Jurkat, Clone E6-1 (cell line): ENCODE results near the gene GRPR.
"Not testable (repeated sequence)": the region's sequence is repeated elsewhere in the genome, so short reads cannot be mapped to it uniquely, and the experiment has no call there.

Source experiments
- DNase-seq: peaks from one replicate; pipeline ENCODE4 v3.0.0-alpha.2; 2011; ENCODE audit warnings: low read depth, low spot score
- H3K4me3 ChIP-seq: 2 replicates; pipeline ENCODE4 v1.5.1; 2011; ENCODE audit warnings: mild to moderate bottlenecking, low read length, control low read depth, moderate library complexity

Gene GRPR

DNA sequence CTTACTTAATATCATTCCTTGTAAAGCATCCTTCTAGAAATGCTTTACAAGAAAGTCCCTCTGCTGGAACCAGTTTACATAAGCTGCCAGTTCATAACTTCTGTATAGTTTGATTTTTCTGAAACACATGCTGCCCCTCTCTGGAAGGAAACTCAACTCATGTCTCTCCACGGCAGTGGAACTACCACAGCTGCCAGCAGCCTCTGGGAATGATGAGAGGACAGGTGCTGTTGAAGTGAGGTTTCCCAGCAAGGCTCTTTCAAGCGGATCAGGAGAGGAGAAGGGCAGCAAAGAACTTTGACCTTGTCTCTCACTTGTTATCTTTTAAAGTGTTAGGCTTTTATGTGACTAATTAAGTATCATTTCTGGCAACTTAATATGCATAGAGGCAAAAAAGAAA, 7.3 kb downstream of the GRPR start:
- H3K4me3 ChIP-seq = no peak overlapping the region
- no peak for DNase-seq

DNA sequence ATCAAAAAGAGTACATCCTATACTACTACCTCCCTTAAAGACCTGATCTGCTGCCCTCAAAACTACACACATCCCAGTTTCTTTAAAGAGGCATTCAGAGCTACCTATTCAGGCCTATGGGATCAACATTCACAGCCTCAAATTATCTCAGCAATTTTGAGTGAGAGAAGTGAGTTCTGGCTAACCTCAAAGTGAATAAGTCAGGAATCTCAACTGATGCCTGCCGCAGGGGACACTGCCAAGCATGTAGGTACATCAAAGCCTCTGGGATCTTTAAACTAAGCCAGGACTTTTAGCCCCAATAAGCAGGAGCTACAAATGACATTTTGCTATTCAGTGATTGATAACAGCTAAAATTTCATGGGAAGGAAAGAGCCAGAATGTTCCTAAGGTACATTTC, 11.6 kb downstream of the GRPR start:
- no peak for DNase-seq
- no peak overlapping the region for H3K4me3 ChIP-seq

DNA sequence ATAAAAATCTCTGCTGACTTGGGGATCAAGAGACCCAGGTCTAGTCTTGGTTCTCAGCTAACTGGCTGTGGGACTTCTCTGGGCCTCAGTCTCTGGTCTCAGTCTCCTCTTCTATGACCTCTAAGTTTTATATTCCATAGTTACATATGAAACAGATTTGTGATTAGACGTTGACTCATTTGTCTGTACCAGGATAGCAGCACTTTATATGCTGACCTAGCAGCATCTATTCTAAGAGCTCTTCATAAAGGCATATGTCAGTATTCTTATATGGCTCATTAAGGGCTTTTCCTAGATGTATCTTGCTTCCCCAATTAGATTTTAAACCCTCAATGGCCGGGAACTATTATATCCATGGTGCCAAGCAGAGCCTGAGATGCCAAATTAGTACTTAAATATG, 12.7 kb downstream of the GRPR start:
- H3K4me3 ChIP-seq = no peak overlapping the region
- no peak for DNase-seq

DNA sequence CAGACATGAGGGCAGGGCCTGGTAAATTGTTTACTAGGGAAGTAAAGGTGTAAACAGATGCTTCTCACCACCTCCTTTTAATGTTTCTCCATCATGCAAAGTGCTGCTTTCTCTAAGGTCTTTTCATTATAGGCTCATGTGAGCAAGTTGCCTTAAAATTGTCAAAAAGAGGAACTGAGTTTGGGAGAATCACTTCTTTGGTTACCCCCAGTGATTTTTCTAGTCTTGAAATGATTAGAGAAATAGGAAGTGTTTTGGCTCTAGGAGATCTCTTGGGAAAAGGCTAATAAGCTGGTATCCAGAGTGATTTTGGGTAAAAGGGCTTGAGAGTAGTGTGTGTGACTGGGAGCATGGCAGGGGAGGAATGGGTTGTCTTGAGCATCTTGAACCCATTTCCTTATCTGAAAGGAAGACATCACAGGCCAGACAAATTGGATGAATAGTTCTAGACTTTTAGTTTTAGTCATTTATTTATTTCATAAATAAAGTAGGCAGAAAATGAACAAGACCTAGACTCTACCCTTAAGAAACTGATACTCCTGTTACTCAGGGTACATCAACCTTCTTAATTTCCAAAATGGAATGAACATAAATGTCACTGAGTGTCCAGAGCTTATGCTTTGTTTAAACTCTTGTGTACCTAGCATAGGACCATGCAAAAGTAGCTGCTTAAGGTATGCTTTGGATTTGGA, 14.2 kb downstream of the GRPR start:
- no peak overlapping the region for H3K4me3 ChIP-seq
- no peak for DNase-seq

DNA sequence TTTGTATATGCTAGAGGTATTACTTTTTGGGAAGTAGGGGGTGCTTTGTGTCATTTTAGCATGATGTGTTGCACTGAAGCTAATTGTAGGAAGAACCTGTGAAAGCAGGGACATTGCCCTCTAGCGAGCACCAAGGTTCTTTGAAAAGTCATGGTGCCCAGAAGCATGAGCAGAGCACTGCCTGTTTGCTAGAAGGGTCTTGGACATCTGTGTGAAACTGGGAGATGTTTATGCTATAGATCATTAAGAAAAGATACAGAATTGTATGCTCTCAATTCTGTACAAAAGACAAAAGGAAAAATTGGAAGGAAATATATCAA, 14.7 kb downstream of the GRPR start:
- H3K4me3 ChIP-seq = no peak overlapping the region
- DNase-seq = no peak

DNA sequence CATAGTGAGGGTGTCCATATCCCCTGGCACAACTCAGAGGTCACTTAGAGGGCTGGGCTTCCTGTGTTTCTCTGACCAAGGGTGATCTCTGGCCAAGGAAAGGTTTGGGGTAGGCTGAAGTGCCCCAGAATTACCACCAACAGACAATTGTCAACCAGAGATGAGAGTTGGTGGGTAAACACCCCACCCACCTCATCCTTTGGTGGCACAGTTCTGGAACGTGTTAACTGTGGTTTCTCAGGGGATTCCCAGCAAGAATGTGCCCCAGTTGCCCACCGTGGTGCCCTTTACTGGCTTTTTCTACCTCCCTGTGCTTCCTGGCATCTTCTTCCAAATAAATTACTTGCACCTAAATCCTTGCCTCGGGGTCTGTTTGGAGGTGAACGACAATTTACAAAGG, 17.1 kb downstream of the GRPR start:
- no peak overlapping the region for H3K4me3 ChIP-seq

DNA sequence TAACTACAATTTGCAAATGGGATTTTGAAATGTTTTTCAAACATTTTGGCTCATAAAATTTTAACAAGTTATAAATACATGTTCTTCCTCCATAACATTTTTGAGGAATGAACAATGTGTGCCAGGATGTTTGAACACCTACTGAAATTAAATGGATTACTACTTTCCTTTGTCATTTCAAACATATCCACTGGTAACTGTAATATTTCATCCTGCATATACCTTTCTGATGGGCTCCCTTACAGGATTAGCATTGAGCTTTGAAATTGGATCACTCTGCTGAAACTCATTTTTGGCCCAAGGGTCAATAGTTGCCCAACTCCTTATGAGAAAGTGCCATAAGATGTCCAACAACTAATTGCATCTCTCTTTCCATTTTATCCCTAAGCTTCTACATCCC, 17.6 kb downstream of the GRPR start:
- DNase-seq = no peak
- H3K4me3 ChIP-seq = no peak overlapping the region

More for the DNA sequence above, 17.1 kb downstream of the GRPR start:
- no peak for DNase-seq

DNA sequence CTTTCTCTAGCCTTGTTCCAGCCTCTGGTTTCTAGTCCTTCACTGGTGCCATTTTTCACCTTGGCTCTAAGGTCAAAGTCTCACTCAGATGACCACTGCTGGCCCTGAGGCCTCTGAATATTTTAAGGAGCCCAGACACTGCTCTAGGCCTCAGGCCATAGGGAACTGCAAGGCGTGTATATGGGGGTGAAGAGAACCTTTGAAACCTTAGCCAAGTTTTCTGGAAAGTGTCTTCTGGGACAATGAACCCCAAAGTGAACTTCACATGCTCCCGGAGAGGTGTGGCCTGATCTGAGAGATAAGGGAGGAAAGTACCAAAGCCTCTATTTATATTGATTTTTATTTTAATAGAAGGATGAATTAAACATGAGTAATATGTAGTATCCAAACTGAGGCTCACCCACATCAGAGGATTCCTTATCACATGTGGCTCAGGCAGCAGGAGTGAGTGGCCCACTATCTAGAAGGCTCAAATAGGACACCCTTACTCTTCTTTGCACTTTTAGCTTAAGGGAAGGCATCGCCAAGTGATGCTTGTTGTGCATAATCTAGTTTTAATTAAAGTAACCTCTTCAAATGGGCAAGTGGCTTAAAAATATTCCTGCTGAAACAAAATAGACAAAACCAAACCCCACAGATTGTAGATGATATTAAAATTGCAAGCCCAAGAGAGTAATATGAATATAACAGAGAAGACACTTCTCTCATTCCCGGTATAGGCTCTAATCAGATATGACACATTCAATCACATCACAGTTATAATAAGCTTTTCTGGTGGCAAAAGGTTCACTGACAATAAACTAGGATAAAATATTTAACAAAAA, 18.3 kb downstream of the GRPR start:
- H3K4me3 ChIP-seq = no peak overlapping the region
- DNase-seq = no peak

DNA sequence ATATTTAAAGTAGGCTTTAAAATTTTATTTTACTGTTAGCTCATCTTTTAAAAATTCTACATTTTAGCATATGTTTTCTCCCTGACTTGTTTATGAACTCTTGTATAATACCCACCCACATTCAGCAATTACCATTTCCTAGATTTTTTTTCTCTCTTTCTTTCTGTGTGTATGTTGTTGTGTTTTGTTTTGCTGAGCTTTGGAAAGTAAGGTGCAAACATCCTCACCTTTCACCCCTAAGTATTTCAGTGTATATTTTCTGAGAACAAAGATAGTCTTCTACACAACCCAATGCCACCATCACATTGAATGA, 18.8 kb downstream of the GRPR start:
- H3K4me3 ChIP-seq = no peak overlapping the region
- DNase-seq = no peak

DNA sequence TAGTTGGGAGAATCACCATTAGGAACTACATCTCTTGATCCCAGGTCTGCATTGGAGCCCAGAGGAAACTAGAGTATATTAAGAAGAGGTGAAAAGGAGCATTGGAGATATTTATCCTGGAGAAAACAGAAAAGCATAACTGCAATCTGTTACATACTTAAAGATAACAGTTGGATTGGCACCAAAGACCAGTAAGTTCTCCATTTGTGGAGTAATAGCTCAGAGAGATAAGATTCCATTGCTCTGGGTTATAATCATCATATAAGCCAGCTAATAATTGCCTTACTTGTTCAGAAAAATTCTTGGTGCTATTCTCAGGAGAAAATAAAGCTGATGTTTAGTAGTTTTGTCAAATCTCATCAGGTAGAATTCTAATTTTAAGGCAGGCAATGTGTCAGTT, 20.6 kb downstream of the GRPR start:
- DNase-seq = no peak
- H3K4me3 ChIP-seq = no peak overlapping the region

DNA sequence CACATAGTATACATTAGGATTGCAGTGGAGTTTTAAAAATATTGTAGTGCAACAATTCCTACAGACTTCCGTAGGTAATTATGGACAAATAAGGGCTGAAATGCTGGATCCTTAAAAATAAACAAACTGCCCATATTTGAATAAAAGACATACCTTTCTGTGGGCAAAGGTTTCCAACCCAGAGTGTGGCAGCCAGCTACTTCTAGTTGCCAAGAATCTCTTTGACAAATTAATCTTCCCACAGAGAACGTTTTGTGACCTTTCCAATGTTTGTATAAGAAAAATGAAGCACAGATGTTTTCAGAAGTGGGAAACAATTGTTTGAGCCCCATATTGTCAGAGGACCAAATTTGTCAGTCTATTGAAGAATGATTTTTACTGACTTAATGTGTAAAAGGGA, 21.1 kb downstream of the GRPR start:
- no peak for DNase-seq
- H3K4me3 ChIP-seq = no peak overlapping the region

DNA sequence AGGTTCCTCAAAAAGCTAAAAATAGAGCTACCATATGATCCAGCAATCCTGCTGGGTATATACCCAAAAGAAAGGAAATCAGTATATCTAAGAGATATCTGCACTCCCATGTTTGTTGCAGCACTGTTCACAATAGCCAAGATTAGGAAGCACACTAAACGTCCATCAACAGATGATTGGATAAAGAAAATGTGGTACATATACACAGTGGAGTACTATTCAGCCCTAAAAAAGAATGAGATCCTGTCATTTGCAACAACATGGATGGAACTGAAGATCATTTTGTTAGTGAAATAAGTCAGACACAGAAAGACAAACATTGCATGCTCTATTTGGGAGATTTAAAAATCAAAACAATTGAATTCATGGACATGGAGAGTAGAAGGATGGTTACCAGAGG, 21.7 kb downstream of the GRPR start:
- not testable (repeated sequence) for DNase-seq, H3K4me3 ChIP-seq

DNA sequence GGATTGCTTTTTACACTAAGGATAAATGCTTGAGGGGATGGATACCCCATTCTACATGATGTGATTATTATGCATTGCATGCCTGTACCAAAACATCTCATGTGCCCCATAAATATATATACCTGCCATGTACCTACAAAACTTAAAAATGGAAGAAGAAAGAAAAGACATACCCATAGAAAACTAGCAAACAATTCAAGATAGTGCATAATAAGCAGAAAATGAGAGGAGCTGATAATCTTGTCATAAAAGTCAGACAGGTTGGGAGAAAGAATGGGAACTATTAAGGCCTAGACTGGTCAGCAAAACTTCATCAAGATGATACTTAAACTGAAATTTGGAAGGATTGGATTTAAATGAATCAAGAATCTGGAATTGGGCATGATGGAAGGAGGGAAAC, 22.3 kb downstream of the GRPR start:
- H3K4me3 ChIP-seq = no peak overlapping the region
- no peak for DNase-seq

DNA sequence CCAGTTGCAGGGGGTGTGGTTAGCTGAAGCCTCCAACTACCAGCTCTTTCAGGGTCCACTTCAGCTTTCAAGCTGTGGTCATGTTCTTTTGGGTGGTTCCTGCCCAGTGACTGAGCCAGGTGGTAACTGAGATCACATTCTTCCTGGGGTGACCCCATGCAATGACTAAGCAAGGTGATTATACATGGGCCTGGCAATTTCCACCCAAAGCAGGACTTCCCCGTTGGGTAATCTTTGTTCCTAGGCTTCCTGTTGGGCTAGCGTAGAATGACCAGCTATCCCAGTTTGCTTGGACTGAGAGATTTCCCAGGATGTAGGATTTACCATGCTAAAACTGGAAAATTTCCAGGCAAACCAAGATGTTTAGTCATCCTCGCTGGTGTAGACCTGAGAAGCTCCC, 25.5 kb downstream of the GRPR start:
- no peak for DNase-seq
- no peak overlapping the region for H3K4me3 ChIP-seq

DNA sequence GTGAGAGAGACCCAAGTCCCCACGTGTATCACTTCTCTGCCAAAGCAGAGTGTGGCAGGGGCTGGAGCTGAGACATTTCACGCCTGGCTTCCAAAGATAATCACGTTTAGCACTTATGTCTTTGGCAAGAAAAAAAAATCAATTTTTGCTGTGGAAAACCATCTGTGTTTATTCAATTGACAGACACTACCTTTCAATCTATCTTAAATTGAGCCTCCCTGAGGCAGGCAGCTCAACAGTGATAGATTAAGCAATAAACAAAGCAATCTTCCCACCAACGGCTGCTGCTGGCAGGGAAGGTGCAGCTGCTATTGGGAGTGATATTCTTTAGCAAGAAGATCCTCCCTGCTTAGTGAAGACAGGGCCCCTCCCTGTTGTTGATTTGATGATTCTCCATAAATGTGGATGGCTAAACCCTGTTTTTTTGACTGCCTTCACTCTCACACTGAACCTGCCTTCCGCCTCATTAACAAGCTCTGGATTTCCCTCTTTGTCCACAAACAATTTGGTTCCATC, 32.3 kb downstream of the GRPR start:
- no peak overlapping the region for H3K4me3 ChIP-seq
- no peak for DNase-seq

DNA sequence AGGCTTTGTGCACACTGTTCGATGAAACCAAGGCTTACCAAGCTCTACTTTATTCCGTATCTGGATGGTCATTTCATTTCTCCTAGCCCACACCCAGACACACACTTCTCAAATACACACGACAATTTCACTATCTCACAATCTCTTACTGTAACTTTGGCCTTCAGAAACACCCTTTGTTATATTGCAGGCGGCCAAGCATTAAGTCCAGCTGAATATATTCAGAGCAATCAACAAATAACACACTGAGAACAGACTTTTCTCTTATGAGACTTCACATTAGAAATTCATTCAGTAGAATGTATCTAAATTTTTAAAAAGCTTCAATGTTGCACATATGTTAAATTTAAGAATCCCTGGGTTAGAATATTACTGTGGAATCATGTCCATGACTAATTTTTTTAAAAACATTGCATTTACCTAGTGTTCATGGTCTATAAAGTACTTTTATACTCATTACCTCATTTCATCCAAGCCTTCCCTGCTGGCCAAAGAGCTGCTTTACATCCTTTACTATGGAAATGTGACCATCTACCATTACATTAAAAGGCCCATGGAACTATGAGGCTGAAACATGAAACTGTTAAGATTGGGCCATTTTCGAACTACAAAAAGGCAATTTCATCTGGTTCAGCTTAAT, 33.4 kb downstream of the GRPR start:
- no peak for DNase-seq
- no peak overlapping the region for H3K4me3 ChIP-seq

DNA sequence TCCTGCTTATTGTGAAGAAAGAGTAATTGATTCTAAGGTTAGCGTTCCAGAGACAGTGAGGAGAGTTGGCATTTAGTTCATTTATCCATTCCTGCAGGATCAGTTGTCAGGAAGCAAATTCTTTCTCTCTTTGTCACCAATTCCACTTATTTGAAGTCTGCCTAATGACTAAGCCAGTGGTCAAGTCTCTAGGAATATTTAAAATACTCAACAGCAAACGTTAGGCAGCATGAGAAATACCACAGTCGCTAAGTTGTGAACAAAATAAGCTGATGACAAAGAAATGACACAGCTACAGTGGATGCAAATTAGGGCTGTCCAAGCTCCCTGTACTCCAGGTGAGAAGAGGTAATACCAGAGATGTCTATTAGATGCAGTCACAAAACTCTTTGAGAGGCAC, 37.4 kb downstream of the GRPR start:
- DNase-seq = no peak
- no peak overlapping the region for H3K4me3 ChIP-seq

DNA sequence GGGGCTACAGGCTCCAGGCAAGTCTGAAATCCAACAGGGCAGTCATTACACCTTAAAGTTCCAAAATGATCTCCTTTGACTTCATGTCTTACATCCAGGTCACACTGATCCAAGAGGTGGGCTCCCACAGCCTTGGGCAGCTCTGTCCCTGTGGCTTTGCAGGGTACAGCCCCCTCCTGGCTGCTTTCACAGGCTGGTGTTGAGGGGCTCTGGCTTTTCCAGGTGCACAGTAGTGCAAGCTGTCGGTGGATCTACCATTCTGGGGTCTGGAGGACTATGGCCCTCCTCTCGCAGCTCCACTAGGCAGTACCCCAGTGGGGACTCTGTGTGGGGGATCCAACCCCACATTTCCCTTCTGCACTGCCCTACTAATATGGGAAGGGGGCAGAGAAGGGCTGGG, 37.8 kb downstream of the GRPR start:
- DNase-seq, H3K4me3 ChIP-seq: not testable (repeated sequence)

DNA sequence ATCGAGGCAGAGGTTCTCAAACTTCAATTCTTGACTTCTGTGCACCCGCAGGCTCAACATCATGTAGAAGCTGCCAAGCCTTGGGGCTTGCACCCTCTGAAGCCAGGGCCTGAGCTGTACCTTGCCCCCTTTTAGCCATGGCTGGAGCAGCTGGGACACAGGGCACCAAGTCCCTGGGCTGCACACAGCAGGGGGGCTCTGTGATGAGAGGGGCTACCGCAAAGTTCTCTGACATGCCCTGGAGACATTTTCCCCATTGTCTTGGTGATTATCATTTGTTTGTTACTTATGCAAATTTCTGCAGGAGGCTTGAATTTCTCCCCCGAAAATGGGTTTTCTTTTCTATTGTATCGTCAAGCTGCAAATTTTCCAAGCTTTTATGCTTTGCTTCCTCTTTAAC, 39.0 kb downstream of the GRPR start:
- no peak for DNase-seq
- no peak overlapping the region for H3K4me3 ChIP-seq

DNA sequence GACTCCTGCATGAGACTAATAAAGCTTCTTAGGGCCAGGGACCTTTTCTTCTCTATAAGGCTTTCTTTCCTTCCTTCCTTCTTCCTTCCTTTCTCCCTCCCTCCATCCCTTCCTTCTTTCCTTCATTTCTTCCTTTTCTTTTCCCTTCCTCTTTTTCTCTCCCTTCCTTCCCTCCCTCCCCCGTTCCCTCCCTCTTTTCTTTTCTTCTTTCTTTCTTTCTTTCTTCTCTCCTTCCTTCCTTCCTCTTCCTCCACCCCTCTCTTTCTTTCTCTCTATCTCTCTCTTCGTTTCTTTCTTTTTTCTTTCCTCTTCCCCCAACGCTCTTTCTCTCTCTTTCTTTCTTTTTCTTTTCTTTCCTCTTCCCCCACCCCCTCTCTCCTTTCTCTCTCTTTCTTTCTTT, 41.4 kb downstream of the GRPR start:
- H3K4me3 ChIP-seq = no peak overlapping the region
- DNase-seq = no peak

DNA sequence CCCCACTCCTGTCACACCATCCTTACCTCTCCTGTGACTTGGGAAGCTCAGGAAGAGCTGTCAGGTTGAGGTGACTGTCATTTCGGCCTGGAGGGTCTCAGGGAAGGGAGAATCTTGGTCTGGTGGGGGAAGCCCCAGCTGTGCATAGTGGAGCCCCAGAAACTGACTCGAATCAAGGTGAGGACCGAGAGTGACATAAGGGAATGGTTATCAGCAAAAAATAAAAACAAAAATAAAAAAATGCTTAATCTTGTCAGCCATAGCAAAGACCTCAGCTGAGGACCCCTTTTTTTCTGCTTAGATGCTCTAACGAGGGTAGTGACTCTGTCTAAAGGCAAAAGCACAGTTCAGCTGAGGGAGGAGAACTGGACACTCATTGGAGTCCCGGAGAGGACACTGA, 43.8 kb downstream of the GRPR start, which contains the start of gene MAGEB17:
MAGEB17 (plus strand) TSS at position 301 of the 400 bp plus-strand sequence. CDS start 2,902 bp downstream, outside the sequence.
- no peak within 1 kb of the TSS for H3K4me3 ChIP-seq
- DNase-seq = no peak
